Measurements from ENCODE around the gene SPHK1.

The SPHK1 gene

GRCh38 chr17:76386966-76387765 is 2.8 kb downstream of the SPHK1 start:
- Mint-ChIP-seq H3K9me3 (ENCODE audit: low read depth) (no peaks in the 10 kb centered on the region), H3K4me1 (ENCODE audit: low read depth) (peaks cover 10% of the 10 kb centered on the region), H3K36me3 (no peaks in the 10 kb centered on the region), H3K4me3 (peak overlapping the region; percentile 62), H3K27ac (no peak overlapping the region), H3K27me3 (no peaks in the 10 kb centered on the region)

- Mint-ChIP-seq H3K4me1 (ENCODE audit: low read depth) (peaks cover 4% of the 10 kb centered on the region), H3K27ac (no peak overlapping the region), H3K27me3 (no peaks in the 10 kb centered on the region), H3K9me3 (ENCODE audit: low read depth) (no peaks in the 10 kb centered on the region), H3K4me3 (no peak overlapping the region), H3K36me3 (peaks cover 3% of the 10 kb centered on the region)
These were observed 4.8 kb downstream of the SPHK1 start for GRCh38 chr17:76388966-76389888.

- H3K9me3 Mint-ChIP-seq (ENCODE audit: low read depth): no peaks in the 10 kb centered on the region
- no peak overlapping the region for H3K4me3 Mint-ChIP-seq
- H3K36me3 Mint-ChIP-seq: peaks cover 3% of the 10 kb centered on the region
- H3K4me1 Mint-ChIP-seq (ENCODE audit: low read depth): peaks cover 4% of the 10 kb centered on the region
- H3K27me3 Mint-ChIP-seq: no peaks in the 10 kb centered on the region
- H3K27ac Mint-ChIP-seq: no peak overlapping the region
These were observed 5.6 kb downstream of the SPHK1 start for GRCh38 chr17:76390003-76390421.

- H3K27me3 Mint-ChIP-seq: no peaks in the 10 kb centered on the region
- H3K9me3 Mint-ChIP-seq (ENCODE audit: low read depth): no peaks in the 10 kb centered on the region
- no peak overlapping the region for H3K4me3 Mint-ChIP-seq
- H3K4me1 Mint-ChIP-seq (ENCODE audit: low read depth): peaks cover 4% of the 10 kb centered on the region
- H3K27ac Mint-ChIP-seq: no peak overlapping the region
- H3K36me3 Mint-ChIP-seq: peaks cover 3% of the 10 kb centered on the region
These were observed 6.8 kb downstream of the SPHK1 start for GRCh38 chr17:76391200-76391715.

- Mint-ChIP-seq H3K36me3 (peaks cover 4% of the 10 kb centered on the region), H3K9me3 (ENCODE audit: low read depth) (no peaks in the 10 kb centered on the region), H3K4me3 (no peak overlapping the region), H3K27ac (no peak overlapping the region), H3K27me3 (no peaks in the 10 kb centered on the region), H3K4me1 (ENCODE audit: low read depth) (no peaks in the 10 kb centered on the region)
These were observed 9.8 kb downstream of the SPHK1 start for GRCh38 chr17:76394166-76394565.

GRCh38 chr17:76395980-76396379 is 11.6 kb downstream of the SPHK1 start:
- Mint-ChIP-seq H3K4me1 (ENCODE audit: low read depth) (no peaks in the 10 kb centered on the region), H3K9me3 (ENCODE audit: low read depth) (no peaks in the 10 kb centered on the region), H3K4me3 (no peak overlapping the region), H3K27me3 (no peaks in the 10 kb centered on the region), H3K27ac (no peak overlapping the region), H3K36me3 (peaks cover 4% of the 10 kb centered on the region)

- Mint-ChIP-seq H3K27ac (no peak overlapping the region), H3K36me3 (peaks cover 4% of the 10 kb centered on the region), H3K9me3 (ENCODE audit: low read depth) (no peaks in the 10 kb centered on the region), H3K4me3 (no peak overlapping the region), H3K4me1 (ENCODE audit: low read depth) (no peaks in the 10 kb centered on the region), H3K27me3 (no peaks in the 10 kb centered on the region)
These were observed 12.8 kb downstream of the SPHK1 start for GRCh38 chr17:76397184-76397583.

GRCh38 chr17:76397687-76398522 is 13.5 kb downstream of the SPHK1 start:
- Mint-ChIP-seq H3K27me3 (no peaks in the 10 kb centered on the region), H3K4me3 (no peak overlapping the region), H3K27ac (no peak overlapping the region), H3K9me3 (ENCODE audit: low read depth) (no peaks in the 10 kb centered on the region), H3K4me1 (ENCODE audit: low read depth) (no peaks in the 10 kb centered on the region), H3K36me3 (peaks cover 4% of the 10 kb centered on the region)

- Mint-ChIP-seq H3K36me3 (peaks cover 2% of the 10 kb centered on the region), H3K27me3 (no peaks in the 10 kb centered on the region), H3K9me3 (ENCODE audit: low read depth) (no peaks in the 10 kb centered on the region), H3K4me3 (no peak overlapping the region), H3K4me1 (ENCODE audit: low read depth) (no peaks in the 10 kb centered on the region), H3K27ac (no peak overlapping the region)
These were observed 14.2 kb downstream of the SPHK1 start for GRCh38 chr17:76398523-76399174.

- H3K4me3 Mint-ChIP-seq: no peak overlapping the region
- H3K27ac Mint-ChIP-seq: no peak overlapping the region
- no peaks in the 10 kb centered on the region for H3K27me3 Mint-ChIP-seq
- H3K9me3 Mint-ChIP-seq (ENCODE audit: low read depth): no peaks in the 10 kb centered on the region
- peaks cover 5% of the 10 kb centered on the region for H3K36me3 Mint-ChIP-seq
- H3K4me1 Mint-ChIP-seq (ENCODE audit: low read depth): no peaks in the 10 kb centered on the region
These were observed 15.1 kb downstream of the SPHK1 start for GRCh38 chr17:76399175-76400172.

GRCh38 chr17:76402711-76403110 is 18.3 kb downstream of the SPHK1 start:
- H3K9me3 Mint-ChIP-seq (ENCODE audit: low read depth): no peaks in the 10 kb centered on the region
- H3K4me3 Mint-ChIP-seq: no peak overlapping the region
- H3K27me3 Mint-ChIP-seq: no peaks in the 10 kb centered on the region
- peaks cover 6% of the 10 kb centered on the region for H3K36me3 Mint-ChIP-seq
- no peak overlapping the region for H3K27ac Mint-ChIP-seq
- no peaks in the 10 kb centered on the region for H3K4me1 Mint-ChIP-seq (ENCODE audit: low read depth)

GRCh38 chr17:76404256-76404655 is 19.8 kb downstream of the SPHK1 start:
- Mint-ChIP-seq H3K9me3 (ENCODE audit: low read depth) (no peaks in the 10 kb centered on the region), H3K4me3 (no peak overlapping the region), H3K36me3 (peaks cover 4% of the 10 kb centered on the region), H3K27me3 (no peaks in the 10 kb centered on the region), H3K27ac (no peak overlapping the region), H3K4me1 (ENCODE audit: low read depth) (peaks cover 5% of the 10 kb centered on the region)

GRCh38 chr17:76404976-76405563 is 20.7 kb downstream of the SPHK1 start:
- H3K4me3 Mint-ChIP-seq: no peak overlapping the region
- H3K4me1 Mint-ChIP-seq (ENCODE audit: low read depth): peaks cover 5% of the 10 kb centered on the region
- H3K36me3 Mint-ChIP-seq: peaks cover 4% of the 10 kb centered on the region
- no peaks in the 10 kb centered on the region for H3K9me3 Mint-ChIP-seq (ENCODE audit: low read depth)
- no peaks in the 10 kb centered on the region for H3K27me3 Mint-ChIP-seq
- no peak overlapping the region for H3K27ac Mint-ChIP-seq
